Chondrocyte (in vitro differentiated cells): ENCODE data around the gene LGALS9. TPM values are rescaled to one million over a fixed set of nuclear protein-coding genes. Genes with fewer than 3 reads are reported as not detected.

Source experiments
- DNase-seq: peaks from one replicate; pipeline ENCODE4 v3.0.0; 2021; ENCODE audit warnings: mixed read lengths, low spot score
- H3K27ac Mint-ChIP-seq: one replicate; pipeline ENCODE4 v1.8.0; 2021; ENCODE audit warnings: mild to moderate bottlenecking, moderate library complexity, mixed read lengths; ENCODE audit not compliant: unreplicated experiment
- H3K27me3 Mint-ChIP-seq: 2 replicates; pipeline ENCODE4 v1.8.0; 2021; ENCODE audit warnings: low read depth, mixed read lengths
- H3K36me3 Mint-ChIP-seq: 2 replicates; pipeline ENCODE4 v1.8.0; 2021; ENCODE audit warnings: low read depth, mixed read lengths
- H3K4me1 Mint-ChIP-seq: 2 replicates; pipeline ENCODE4 v1.8.0; 2021; ENCODE audit warnings: low read depth, mild to moderate bottlenecking, mixed read lengths
- H3K4me3 Mint-ChIP-seq: one replicate; pipeline ENCODE4 v1.8.0; 2021; ENCODE audit warnings: mild to moderate bottlenecking, moderate library complexity, mixed read lengths; ENCODE audit not compliant: unreplicated experiment
- H3K9me3 Mint-ChIP-seq: 2 replicates; pipeline ENCODE4 v1.8.0; 2021; ENCODE audit warnings: low read depth, mixed read lengths
- total RNA-seq: library from RNA; stranded (reverse); gene quantifications from 3 replicates; pipeline ENCODE4 v1.2.1, GENCODE V29; 2021
- TF ChIP-seq, protein P1 (sequence below): fragments of 200-600 bp; sonication (generic); IDR thresholded peaks from 2 replicates; pipeline ENCODE4 v1.5.0; 2021; ENCODE audit warnings: antibody characterized with exemption, mild to moderate bottlenecking, moderate library complexity

Gene LGALS9
- total RNA-seq, 1 donor from 2014 or later: 4.3 TPM

DNA sequence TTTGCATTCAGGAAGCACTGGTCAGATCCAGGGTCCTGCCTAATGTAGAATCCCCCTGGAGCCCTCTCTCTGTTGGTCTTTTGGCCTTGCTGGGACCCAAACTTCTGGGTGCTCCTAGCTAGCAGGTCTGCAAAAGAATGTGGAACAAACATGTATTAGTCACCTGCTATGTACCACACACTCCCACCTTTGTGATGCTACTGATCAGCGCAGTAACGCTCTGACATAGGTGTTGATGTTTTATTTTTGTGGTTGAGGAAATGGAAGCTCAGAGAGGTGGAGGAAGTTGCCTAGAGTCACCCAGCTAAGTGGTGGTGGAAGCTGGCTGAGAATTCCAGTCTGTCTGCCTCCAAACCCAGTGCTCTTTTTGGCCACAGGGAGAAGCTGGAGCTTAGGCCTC, 35.8 kb upstream of the LGALS9 start:
- H3K4me3 Mint-ChIP-seq: no peak overlapping the region
- peaks cover 13% of the 10 kb centered on the region for H3K4me1 Mint-ChIP-seq
- DNase-seq: no peak
- H3K9me3 Mint-ChIP-seq: no peaks in the 10 kb centered on the region
- no peak overlapping the region for H3K27ac Mint-ChIP-seq
- peaks cover 35% of the 10 kb centered on the region for H3K36me3 Mint-ChIP-seq
- TF ChIP-seq, protein P1, sequence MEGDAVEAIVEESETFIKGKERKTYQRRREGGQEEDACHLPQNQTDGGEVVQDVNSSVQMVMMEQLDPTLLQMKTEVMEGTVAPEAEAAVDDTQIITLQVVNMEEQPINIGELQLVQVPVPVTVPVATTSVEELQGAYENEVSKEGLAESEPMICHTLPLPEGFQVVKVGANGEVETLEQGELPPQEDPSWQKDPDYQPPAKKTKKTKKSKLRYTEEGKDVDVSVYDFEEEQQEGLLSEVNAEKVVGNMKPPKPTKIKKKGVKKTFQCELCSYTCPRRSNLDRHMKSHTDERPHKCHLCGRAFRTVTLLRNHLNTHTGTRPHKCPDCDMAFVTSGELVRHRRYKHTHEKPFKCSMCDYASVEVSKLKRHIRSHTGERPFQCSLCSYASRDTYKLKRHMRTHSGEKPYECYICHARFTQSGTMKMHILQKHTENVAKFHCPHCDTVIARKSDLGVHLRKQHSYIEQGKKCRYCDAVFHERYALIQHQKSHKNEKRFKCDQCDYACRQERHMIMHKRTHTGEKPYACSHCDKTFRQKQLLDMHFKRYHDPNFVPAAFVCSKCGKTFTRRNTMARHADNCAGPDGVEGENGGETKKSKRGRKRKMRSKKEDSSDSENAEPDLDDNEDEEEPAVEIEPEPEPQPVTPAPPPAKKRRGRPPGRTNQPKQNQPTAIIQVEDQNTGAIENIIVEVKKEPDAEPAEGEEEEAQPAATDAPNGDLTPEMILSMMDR: no peak
- no peaks in the 10 kb centered on the region for H3K27me3 Mint-ChIP-seq

DNA sequence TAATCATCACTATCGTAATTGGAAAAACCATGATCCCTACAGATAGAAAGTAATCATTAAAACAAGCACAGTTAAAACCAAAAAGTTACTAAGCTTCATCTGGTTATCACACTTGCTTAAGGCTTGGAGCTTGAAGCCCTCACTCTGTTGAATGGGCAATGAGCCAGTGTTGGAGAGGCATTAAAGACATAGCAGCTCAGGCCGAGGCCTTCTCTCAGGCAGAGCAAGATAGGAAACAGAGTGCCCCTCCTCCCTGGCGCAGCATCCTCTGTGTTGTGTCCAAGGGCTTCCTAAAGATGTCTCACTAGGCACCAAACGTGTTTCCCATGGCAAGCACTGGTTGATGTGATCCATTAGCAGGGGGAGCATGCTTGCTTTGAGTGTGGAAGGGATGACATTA, 34.9 kb upstream of the LGALS9 start:
- no peak overlapping the region for H3K27ac Mint-ChIP-seq
- no peak for DNase-seq
- H3K4me1 Mint-ChIP-seq: peaks cover 11% of the 10 kb centered on the region
- TF ChIP-seq, protein P1: no peak
- peaks cover 32% of the 10 kb centered on the region for H3K36me3 Mint-ChIP-seq
- no peaks in the 10 kb centered on the region for H3K9me3 Mint-ChIP-seq
- no peak overlapping the region for H3K4me3 Mint-ChIP-seq
- H3K27me3 Mint-ChIP-seq: no peaks in the 10 kb centered on the region

DNA sequence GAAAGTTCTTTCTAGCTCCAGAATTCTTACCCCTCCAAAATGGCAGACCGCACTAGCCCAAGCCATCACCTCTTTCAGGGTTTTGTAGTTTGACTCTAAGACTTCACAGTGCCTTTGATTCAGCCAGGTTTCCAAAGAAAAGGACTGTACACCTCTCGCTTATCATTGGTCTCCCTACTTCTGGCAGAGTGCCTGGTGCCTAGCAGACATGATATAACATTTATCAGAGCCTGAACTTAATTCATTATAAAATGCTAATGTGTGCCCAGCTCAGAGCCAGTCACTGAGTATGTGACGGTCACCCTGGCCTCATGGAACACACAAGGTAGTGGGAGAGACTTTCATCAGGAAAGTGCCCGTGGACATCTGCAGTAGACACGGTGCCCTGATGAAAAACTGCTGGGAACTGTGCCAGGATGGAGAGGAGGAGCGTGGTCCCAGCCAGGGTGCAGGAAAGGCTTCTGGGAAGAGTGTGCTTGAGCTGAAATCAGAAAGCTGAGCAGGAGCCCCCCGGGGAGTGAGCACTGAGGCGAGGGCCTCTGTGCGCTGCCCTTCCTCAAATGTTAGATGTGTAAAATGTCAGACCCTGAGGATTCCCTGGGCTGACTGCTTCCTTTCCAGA, 34.3 kb upstream of the LGALS9 start:
- Mint-ChIP-seq H3K4me3 (no peak overlapping the region), H3K27ac (peak overlapping the region; percentile 43), H3K27me3 (no peaks in the 10 kb centered on the region), H3K4me1 (peaks cover 12% of the 10 kb centered on the region), H3K9me3 (no peaks in the 10 kb centered on the region), H3K36me3 (peaks cover 36% of the 10 kb centered on the region)
- TF ChIP-seq, protein P1: no peak
- DNase-seq: no peak

DNA sequence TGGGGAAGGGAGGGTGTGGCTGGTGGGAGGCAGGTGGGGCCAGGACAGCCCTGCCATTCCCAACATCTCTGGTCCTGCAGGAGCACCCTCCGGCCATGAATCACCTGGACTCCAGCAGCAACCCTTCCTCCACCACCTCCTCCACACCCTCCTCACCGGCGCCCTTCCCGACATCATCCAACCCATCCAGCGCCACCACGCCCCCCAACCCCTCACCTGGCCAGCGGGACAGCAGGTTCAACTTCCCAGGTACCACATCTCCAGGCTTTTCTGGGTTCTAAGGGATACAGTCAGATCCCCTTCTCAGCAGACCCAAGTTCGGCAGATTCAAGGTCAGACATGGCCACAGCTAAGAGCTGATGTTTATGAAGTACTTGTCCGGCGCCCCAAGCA, 33.8 kb upstream of the LGALS9 start:
- Mint-ChIP-seq H3K9me3 (no peaks in the 10 kb centered on the region), H3K27me3 (no peaks in the 10 kb centered on the region), H3K36me3 (peaks cover 35% of the 10 kb centered on the region), H3K27ac (no peak overlapping the region), H3K4me3 (no peak overlapping the region), H3K4me1 (peaks cover 14% of the 10 kb centered on the region)
- no peak for DNase-seq
- TF ChIP-seq, protein P1: no peak

DNA sequence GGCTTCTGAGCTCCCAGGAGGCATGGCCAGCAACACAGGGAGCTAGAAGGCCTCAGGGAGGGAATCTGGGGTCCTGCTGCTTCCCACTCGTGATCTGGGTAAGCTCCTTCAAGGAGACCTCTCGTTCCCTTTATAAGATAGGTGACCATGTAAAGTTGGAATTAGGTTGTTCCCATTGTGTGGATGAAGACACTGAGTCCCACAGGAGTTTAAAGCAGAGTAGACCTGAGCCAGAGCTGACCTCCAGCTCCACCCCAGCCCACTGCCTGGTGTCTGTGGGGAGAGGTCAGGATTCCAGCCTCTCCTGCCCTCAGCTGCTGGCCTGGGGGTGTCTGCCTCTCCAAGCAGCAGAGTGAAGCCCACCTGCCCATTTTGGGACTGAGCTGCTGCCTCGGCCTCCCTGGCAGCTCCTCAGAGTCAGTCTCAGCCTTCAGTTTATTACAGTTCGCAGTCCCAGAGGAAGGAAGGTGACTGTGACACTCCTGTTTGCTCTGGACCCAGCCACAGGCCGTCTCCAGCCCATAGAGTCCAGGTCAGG, 33.1 kb upstream of the LGALS9 start:
- no peaks in the 10 kb centered on the region for H3K9me3 Mint-ChIP-seq
- peaks cover 30% of the 10 kb centered on the region for H3K36me3 Mint-ChIP-seq
- no peaks in the 10 kb centered on the region for H3K27me3 Mint-ChIP-seq
- H3K4me1 Mint-ChIP-seq: peaks cover 14% of the 10 kb centered on the region
- DNase-seq: no peak
- TF ChIP-seq, protein P1: no peak
- no peak overlapping the region for H3K27ac Mint-ChIP-seq
- H3K4me3 Mint-ChIP-seq: no peak overlapping the region
